CMK (cell line): Measurements from ENCODE around the gene WWTR1.

Experiments
- DNase-seq: peaks from one replicate; pipeline ENCODE4 v3.0.0-alpha.2; 2010; ENCODE audit warnings: low read depth

Gene WWTR1

DNA sequence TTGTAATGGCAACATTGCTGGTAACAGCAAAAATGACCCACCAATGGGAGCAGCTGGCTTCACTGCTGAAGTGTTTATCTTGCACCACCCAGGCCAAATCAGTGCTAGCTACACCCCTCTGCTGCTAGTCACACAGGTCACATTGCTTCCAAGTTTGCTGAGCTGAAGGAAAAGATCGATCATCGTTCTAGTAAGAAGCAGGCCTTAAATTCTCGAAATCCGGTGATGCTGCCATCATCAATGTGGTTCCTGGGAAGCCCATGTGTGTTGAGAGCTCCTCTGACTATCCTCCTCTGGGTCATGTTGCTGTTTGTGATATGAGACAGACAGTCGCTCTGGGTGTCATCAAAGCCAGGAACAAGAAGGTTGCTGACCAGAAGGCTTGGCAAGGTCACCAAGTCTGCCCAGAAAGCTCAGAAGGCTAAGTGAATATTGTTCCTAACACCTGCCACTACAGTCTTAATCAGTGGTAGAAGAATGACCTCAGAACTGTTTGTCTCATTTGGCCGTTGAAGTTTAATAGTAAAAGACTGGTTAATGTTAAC lies 162.2 kb downstream of the WWTR1 start:
- no peak for DNase-seq

DNA sequence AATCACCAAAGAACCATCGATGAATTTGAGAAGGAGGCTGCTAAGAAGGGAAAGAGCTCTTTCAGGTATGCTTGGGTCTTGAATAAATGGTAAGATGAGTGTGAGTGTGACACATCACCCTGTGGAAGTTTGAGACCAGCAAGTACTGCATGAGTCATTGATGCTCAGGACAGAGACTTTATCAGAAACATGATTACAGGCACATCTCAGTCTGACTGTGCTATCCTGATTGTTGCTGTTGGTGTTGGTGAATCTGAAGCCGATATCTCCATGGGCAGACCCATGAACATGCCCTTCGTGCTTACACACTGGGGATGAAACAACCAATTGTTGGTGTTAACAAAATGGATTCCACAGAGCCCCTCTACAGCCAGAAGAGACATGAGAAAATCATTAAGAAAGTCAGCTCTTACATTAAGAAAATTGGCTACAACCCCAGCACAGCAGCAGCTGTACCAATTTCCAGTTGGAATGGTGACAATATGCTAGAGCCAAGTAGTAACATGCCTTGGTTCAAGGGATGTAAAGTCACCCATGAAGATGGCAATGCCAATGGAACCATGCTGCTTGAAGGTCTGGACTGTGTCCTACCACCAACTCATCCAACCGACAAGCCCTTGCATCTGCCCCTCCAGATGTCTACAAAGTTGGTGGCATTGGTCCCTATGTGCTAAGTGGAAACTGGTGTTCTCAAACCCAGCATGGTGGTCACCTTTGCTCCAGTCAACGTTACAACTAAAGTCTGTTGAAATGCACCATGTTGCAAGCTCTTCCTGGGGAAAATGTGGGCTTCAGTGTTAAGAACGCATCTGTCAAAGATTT lies 162.9 kb downstream of the WWTR1 start:
- DNase-seq = no peak

DNA sequence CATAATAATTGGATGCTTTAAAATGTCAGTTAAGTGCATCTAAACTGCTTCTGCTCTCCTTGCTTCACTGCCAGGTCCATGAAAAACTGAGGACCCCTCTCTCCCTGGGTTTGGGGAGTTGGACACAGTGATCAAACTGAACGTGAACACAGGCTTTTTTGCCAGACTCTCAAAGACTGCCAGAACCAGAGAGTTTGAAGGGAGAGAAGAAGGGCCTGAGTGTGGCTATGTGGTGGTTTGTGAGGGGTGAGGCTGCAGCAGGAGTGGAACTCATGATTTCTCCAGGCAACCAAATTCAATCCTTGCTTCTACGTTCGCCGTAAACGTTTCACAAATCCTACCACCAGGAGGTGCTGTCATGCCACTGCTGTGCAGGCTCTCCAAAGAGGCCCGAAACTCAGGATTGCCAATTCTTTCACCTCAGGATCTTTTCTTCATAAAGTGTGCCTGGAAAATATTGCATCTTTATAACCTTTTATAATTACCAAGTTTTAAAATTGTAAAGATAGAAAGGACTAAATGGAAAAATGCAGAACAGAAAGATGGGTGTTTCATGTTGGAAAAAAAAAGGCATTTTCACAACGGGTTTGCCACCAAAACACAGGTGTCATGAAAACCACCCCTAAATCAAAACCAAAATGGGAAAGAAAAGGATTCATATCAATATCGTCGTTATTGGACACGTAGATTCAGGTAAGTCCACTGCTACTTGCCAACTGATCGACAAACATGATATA lies 163.6 kb downstream of the WWTR1 start:
- peak; percentile 41 for DNase-seq

DNA sequence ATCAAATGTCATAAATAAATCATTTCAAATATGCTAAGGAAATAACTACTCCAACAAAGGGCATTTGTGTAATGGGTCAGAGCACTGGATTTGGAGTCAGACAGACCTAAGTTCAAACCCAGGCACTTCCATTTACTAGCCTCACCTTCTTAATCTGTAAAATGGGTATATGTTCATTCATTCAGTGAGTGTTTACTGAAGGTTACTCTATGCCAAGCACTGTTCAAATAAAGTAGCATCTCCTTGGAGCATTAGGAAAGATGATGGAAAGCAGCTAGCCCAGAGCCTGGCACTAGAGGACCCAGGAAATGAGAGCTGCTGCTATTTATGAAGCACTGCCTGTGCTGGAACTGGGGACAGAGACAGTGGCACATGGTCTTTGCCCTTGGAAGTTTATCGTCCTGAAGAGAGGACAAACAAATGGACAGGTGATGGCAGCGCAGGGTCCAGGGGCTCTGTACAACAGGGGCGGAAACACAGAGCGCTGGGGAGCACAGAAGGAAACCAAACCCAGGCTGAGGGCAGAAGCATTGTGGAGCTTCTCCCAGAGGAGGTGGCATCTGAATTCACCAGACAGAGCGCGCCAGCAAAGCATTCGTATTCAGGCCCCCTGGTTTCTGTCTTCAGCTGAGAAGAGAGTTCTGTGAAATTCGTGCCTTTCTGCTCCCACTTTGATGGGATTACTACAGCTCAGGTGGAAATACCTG lies 164.4 kb downstream of the WWTR1 start:
- DNase-seq = no peak

DNA sequence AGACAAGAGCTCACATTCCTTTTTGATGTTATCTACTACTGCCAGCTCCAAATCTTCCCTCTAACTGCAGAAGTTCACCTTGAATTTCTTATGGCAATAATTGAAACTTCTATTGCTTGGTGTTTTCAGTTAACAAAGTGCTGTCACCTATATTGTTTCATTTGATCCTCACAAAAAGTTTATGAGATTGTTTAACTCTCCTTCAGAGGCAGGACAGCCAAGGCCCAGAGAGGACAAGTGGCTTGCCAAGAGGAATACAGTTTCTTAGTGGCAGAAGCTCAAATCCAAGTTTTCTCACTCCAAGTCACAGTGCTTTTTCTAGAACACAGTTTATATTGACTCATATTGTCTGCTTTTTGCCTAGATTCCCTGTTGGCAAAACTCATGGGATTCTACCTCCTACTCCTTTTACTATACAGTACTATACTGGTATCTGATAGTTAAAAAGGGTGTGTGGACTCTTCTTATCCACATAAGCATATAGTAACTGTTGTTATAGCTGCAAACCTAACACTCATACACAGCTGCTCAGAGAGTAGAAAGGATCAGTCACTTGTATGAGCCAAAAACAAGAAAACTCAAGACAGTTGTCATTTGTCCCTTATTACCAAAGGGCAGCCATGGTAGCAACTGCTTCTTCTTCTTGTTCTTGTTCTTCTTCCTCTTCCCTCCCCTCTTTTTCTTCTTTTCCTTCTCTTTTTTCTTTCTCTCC lies 167.4 kb downstream of the WWTR1 start:
- no peak for DNase-seq

DNA sequence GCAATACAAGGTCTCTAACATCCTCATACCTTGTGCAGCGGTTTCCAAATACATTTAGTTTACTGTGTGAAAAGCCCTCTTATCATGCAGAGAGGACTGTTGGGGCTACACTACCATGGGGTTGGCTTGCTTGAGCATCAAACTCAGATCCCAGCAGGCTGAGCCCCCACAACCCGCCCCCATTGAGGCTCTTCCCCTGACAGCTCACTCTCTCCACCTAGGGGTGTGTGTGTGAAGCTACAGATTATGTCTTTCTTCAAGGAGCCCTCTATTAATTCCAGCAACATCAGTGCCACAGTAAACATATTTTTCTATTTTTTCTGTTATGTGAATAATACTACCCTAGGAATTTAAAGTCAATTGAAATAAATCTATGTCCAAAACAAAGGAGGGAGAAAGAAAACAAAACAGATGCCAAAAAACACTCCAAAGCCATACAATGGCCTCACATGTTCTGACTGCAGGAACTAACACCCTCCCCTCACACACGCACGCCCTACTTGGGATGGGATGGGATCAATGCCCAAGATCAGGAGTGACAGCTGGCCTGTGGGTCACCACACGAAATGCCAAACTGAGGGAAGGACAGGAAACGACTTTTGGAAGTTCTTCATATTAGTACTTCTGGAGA lies 168.7 kb downstream of the WWTR1 start:
- DNase-seq = no peak

DNA sequence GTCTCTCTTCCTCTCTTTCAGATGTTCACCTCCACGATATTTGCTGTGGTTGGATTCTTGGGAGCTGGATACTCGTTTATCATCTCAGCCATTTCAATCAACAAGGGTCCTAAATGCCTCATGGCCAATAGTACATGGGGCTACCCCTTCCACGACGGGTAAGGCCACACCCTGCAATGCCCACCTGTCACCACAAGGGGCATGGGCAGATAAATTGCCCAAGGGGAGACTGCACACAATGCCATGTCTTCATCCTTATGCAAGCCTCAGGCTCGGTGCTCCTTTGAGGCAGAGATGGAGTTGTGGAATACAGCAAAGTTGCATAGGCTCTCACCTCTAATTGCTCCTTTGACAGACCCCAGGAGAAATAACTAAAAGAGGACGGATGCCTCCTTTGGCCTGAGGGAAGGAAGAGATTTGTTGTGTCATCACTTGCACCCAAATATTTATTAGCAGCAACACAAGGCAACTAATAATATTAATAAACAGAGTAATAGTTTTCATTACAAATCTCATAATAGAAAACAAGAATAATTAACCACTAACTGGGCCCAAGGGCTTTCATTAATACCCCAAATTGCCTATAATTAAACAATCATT lies 170.1 kb downstream of the WWTR1 start:
- no peak for DNase-seq

DNA sequence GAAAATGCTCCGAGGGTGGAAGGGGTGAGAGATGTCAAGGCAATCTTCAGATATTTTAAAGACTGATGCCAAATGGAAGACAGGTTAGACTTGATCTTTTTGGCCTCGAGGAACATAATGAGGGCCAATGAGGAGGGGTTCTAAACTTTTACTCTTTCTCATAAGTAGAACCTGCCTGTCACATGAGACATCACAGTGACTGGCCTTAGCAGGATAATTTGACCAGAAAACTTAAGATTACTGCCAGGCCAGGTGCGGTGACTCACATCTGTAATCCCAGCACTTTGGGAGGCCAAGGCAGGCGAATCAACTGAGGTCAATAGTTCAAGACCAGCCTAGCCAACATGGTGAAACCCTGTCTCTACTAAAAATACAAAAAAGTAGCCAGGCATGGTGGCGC lies 171.1 kb downstream of the WWTR1 start:
- DNase-seq = no peak

DNA sequence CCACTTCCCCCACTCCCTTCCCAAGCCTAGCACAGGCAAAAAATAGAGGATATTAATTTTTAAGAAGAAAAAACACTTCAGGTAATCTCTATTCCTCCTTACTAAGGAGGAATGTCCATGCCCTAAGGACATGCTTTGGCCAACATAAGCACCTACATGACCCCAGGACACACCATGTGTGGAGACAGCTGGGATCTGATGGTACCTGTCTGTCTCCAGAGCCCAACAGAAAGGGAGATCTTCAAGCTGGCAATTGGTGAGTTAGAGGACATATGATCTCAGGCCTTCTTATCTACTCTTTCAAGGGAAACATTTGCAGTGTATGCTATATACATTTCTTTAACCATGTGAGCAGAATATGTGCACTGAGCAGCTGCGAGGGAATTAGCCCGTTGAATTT lies 176.3 kb downstream of the WWTR1 start:
- DNase-seq = no peak

DNA sequence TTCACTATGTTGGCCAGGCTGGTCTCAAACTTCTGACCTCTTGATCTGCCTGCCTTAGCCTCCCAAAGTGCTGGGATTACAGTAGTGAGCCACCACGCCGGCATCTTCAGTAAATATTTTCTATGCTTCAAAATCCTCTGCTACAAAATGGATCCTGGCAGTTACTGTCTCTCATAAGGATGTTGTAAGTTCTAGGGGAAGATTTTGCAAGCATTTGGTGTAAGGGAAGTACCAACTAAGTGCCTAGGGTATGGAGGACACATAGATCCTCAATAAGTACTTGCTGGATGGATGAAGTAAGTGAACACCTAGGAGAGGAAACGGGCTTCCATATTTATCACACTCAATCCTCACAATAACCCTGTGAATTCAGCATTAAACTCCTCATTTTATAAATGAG lies 176.8 kb downstream of the WWTR1 start:
- no peak for DNase-seq

DNA sequence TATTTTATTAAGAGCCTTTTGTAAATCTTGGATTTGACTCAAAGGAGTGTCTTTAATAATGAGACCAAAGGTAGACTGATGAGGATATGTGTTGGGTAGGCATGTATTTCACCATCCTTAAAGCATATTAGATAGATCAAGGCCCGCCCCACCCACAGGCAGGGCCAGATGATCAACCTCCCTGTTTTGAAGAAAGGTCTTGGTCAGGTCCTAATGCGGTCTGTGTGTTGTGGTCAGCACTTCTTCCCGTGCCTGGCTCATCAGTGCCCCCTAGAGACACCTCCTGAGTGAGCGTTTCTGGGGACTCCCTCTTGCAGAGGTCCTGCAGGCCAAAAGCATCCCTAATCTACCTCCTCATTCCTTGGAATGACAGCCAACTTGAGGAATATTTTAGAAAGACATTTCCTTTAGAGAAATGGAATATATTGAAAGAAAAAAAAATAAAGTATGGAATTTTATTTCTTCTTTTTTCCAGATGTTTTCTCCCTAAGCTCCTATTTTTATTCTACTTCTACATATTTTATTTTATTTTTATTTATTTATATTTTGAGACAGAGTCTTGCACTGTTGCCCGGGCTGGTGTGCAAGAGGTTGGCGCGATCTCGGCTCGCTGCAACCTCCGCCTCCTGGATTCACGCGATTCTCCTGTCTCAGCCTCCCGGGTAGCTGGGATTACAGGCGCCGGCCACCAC lies 177.4 kb downstream of the WWTR1 start:
- peak; percentile 82 for DNase-seq

DNA sequence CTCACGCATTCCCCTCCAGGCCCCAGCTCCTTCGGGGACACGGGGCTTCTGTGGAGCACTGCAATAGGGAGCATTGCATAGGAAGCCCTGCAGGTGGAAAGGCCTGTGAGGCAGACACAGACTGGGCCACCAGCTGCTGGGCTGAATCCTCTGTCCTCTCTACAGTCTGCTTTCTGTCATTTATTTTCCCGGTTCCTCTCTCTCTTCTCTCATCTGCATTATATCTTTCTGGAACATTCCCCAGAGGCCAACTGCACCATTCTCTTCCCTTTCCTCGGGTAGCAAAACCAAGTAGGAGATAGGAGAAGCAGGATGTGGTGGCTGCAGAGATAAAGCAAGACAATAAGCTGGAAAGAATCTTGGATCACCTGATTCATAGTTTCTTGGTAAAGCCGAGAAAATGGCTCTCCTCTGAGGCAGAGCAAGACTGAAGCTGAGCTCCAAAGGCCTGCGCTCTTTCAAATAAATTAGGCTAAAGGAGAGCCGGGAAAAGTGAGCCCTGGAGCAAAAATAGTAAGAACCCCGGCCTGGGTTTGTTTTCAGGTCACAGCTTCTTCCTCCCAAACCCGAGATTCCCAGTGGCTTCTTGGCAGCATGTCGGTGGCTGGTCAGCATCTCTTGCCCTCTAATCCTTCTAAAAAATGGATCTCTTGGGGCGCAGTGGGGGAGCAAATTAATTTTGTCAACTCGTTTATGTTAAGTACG lies 178.1 kb downstream of the WWTR1 start:
- DNase-seq = peak; percentile 51

DNA sequence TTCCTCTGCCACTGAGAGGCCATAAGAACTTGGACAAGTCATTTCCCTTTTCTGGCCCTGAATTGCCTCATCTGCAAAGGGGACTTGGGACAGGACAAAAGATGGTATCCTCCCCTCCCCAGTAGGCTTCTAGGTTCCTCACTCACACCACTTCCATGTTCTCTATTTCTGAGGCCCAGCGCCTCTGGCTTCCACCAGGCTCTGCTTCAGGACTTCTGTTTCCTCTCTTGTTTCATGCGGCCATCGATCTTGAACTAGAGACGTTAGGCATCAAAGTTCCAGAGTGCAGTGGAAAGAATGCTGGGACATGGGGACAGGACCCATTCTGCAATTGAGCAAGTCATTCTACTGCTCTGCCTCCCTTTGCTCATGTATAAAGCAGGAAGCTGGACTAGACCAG lies 181.6 kb downstream of the WWTR1 start:
- DNase-seq = no peak

DNA sequence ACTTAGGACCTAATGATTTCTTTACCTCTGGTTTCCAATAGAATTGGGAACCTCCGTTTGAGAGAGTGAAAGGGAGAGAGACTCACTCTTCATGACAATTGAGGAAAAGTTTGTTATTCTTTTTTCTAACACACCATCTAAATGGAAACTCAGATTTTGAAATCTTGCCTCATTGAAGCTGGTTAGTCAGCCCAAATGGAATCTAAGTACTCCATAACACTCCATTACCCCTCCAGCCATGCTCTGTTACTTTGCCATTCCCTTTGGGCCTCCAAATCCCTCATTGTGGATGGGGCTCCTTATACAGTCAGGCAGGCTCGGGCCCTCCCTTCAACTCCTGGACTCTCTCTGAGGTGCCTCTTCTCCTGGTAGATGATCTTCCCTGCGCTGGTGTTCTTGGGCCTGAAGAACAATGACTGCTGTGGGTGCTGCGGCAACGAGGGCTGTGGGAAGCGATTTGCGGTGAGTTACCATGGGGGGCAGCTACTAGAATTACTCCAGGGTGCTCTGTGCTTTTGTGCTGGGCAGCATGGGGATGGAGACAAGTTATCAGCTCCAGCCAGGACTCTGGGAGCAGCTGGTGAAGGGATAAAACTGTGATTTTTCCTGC lies 182.3 kb downstream of the WWTR1 start:
- DNase-seq = no peak

DNA sequence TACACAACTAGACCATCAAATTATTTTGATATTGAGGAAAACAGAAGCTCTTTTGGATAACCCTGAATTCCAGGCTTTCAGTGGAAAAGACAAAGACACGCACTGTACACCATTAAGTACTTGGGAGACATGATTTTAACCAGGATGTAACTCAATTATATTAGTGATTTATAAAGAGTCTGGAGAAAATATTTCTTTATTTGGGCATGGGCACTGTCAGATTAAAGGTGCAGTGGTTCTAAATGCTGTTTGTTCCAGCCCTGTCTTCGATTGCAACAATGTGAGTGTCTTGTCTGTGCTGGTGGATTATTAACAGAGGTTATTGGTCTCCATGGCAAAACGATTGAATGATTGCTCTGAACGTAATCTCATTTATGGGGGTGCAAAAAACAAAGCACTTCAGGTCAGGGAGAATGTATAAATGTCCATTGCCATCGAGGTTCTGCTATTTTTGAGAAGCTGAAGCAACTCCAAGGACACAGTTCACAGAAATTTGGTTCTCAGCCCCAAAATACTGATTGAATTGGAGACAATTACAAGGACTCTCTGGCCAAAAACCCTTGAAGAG lies 183.5 kb downstream of the WWTR1 start, which contains the start of gene TM4SF4:
Gene TM4SF4 (plus strand): TSS at position 448 of the 568 bp plus-strand sequence. CDS start 181 bp downstream, outside the sequence.
- DNase-seq = no peak

DNA sequence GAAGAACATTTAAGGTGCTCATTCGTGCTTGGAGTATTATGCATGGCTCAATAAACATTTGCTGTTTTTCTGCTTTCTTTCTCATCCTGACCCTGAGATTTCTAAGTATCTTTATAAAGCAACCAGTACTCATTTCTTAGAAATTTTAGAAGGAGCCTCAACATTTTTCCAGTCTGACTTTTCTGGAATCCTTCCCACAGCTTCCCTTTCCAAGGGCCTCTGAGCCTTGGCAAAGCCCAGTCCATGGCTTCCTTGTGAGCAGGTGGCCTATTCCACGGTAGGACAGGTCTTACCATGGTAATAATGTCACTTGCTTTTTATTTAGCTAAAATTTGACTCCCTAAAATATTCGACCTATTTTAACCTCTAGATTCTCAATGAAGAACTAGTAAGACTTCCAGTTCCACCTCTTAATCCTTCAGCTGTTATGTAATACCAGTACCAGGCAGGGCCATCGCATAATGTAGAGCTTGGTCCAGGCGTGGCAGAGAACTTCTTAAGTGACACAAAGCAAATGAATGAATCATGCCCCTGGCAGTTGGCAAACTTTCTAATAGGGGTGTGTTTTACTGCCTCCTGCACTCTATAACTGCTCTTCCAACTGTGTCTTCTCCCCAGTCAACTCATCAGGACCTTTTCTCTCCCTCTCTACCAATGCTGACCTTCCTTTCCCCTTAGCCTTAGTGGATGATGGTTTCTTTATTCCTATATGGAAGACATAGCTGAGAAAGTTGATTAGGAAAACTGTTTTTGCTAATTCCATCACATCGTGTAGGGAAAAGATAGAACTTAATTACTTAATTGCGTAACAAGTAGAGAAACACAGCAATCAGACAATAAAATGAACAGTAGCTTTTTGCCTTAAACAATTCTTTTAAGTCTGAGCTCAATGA lies 184.2 kb downstream of the WWTR1 start:
- DNase-seq = no peak

DNA sequence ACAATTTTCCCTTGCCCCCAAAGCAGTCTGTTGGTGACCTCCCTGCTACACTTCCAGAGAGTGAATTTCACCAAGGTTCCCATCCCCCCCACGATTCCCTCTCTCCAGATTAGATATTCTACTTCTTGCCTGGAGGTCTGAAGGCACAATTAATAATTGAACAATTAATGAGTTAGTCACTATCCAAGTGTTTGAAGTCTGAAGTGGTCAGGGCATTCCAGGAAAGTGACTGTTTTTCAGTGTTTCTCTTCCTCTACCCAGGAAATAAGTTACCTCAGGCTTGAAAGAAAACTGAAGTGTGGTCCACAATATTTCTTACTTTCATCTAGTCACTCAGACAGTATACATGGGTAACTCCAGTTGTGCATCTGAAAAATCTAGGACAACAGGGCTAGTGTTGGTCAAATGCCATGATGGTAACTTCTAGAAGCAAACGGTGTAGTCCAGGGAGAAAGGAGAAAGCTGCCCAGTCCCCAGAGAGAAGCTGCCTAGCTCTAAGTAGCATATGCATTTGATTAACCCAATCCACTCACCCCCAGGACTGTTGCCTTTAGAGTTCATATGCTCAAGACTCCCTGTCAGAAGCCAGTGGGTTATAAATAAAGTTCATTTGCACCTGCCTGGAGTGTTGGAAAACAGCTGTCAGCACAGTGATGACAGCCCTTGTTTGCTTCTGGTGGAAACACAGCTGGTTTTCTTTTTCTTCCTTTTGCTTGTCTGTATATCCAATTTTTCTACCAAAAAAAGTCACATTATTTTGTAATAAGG lies 185.6 kb downstream of the WWTR1 start:
- DNase-seq = no peak
